Measurements from ENCODE around the gene STON1. TPM values are rescaled to one million over a fixed set of nuclear protein-coding genes. Genes with fewer than 3 reads are reported as not detected.

Gene STON1
- total RNA-seq, 3 donors from 2014 or later, result 5.5 to 118 (median 6.0) TPM

GRCh38 chr2:48597492-48597891 lies 67.5 kb downstream of the STON1 start:
- ATAC-seq, result no peak
- no peaks in the 10 kb centered on the region for H3K9me3 ChIP-seq
- no peak for TF ChIP-seq CTCF (IDR thresholded peaks at IDR 0.05)
- no peaks in the 10 kb centered on the region for H3K36me3 ChIP-seq (ENCODE audit: low read depth)
- no peak overlapping the region for H3K4me3 ChIP-seq
- intact Hi-C loops (cut with DNase I, micrococcal nuclease), result no loop called here
- H3K4me1 ChIP-seq (ENCODE audit: low read depth), result no peaks in the 10 kb centered on the region
- DNase-seq, result no peak

- ATAC-seq (no peak), DNase-seq (peak in 1 of 3 donors; percentile 19)
- intact Hi-C loops (cut with DNase I, micrococcal nuclease), result loop anchor here in 1 of 2 donors (10.0 kb wide), 1 partner anchor 124 kb away; no protein-coding TSS in a partner anchor
- Histone ChIP-seq H3K4me3 (no peak overlapping the region), H3K4me1 (ENCODE audit: low read depth) (no peaks in the 10 kb centered on the region), H3K36me3 (ENCODE audit: low read depth) (no peaks in the 10 kb centered on the region), H3K9me3 (no peaks in the 10 kb centered on the region)
- no peak for TF ChIP-seq CTCF (IDR thresholded peaks at IDR 0.05)
These were observed 70.4 kb downstream of the STON1 start for GRCh38 chr2:48600204-48600813.

- H3K9me3 ChIP-seq, result no peaks in the 10 kb centered on the region
- no peak for ATAC-seq
- H3K4me3 ChIP-seq, result no peak overlapping the region
- H3K4me1 ChIP-seq (ENCODE audit: low read depth), result no peaks in the 10 kb centered on the region
- TF ChIP-seq CTCF (IDR thresholded peaks at IDR 0.05), result no peak
- intact Hi-C loops (cut with DNase I, micrococcal nuclease), result loop anchor here in 1 of 2 donors (10.0 kb wide), 1 partner anchor 124 kb away; no protein-coding TSS in a partner anchor
- DNase-seq, result no peak
- no peaks in the 10 kb centered on the region for H3K36me3 ChIP-seq (ENCODE audit: low read depth)
These were observed 71.0 kb downstream of the STON1 start for GRCh38 chr2:48600917-48601316.

- intact Hi-C loops (cut with DNase I, micrococcal nuclease), result loop anchor here in 1 of 2 donors (10.0 kb wide), 1 partner anchor 123 kb away; no protein-coding TSS in a partner anchor
- no peak for TF ChIP-seq CTCF (IDR thresholded peaks at IDR 0.05)
- H3K4me3 ChIP-seq, result no peak overlapping the region
- no peaks in the 10 kb centered on the region for H3K9me3 ChIP-seq
- peak in 1 of 3 donors; percentile 35 for DNase-seq
- peak; percentile 65 for ATAC-seq
- H3K36me3 ChIP-seq (ENCODE audit: low read depth), result no peaks in the 10 kb centered on the region
- no peaks in the 10 kb centered on the region for H3K4me1 ChIP-seq (ENCODE audit: low read depth)
These were observed 71.4 kb downstream of the STON1 start for GRCh38 chr2:48601349-48601748.

- no peaks in the 10 kb centered on the region for H3K9me3 ChIP-seq
- no peak for DNase-seq
- TF ChIP-seq CTCF (IDR thresholded peaks at IDR 0.05), result no peak
- no peak for ATAC-seq
- intact Hi-C loops (cut with DNase I, micrococcal nuclease), result loop anchor here in 1 of 2 donors (10.0 kb wide), 1 partner anchor 119 kb away; no protein-coding TSS in a partner anchor
- H3K36me3 ChIP-seq (ENCODE audit: low read depth), result no peaks in the 10 kb centered on the region
- no peaks in the 10 kb centered on the region for H3K4me1 ChIP-seq (ENCODE audit: low read depth)
- H3K4me3 ChIP-seq, result no peak overlapping the region
These were observed 75.7 kb downstream of the STON1 start for GRCh38 chr2:48605482-48606175.
